HG02938 (cell line): ENCODE results near the gene PROB1.
A peak's percentile ranks its signal among the peaks of the same experiment; 100 is the strongest.
"Not testable (repeated sequence)": the region's sequence is repeated elsewhere in the genome, so short reads cannot be mapped to it uniquely, and the experiment has no call there.

Source experiments
- ATAC-seq: cut with Tn5 transposase; IDR thresholded peaks from one replicate; pipeline ENCODE4 v1.9.1; 2021; ENCODE audit warnings: mild to moderate bottlenecking, moderate library complexity; ENCODE audit not compliant: unreplicated experiment

Gene PROB1

GRCh38 chr5:139394654-139395566, at the start of gene PROB1:
TSS of gene PROB1 (minus strand) at chr5:139395104. CDS start at chr5:139395081, 23 bp downstream.
- no peak for ATAC-seq

- no peak for ATAC-seq
Observed at GRCh38 chr5:139443831-139444453, 49.0 kb upstream of the PROB1 start.

- not testable (repeated sequence) for ATAC-seq
Observed at GRCh38 chr5:139440416-139440815, 45.5 kb upstream of the PROB1 start.

- ATAC-seq = peak; percentile 79
Observed at GRCh38 chr5:139439013-139439903, 44.4 kb upstream of the PROB1 start, which contains the start of gene DNAJC18. TSS of gene DNAJC18 (minus strand) at chr5:139439525. CDS start at chr5:139439445, 80 bp downstream.

- no peak for ATAC-seq
Observed at GRCh38 chr5:139438707-139439012, 43.8 kb upstream of the PROB1 start.

GRCh38 chr5:139435676-139436075, 40.8 kb upstream of the PROB1 start:
- no peak for ATAC-seq

- no peak for ATAC-seq
Observed at GRCh38 chr5:139431706-139432105, 36.8 kb upstream of the PROB1 start.

GRCh38 chr5:139430015-139430414, 35.1 kb upstream of the PROB1 start:
- ATAC-seq = no peak

- no peak for ATAC-seq
Observed at GRCh38 chr5:139426203-139426885, 31.4 kb upstream of the PROB1 start.

GRCh38 chr5:139425497-139425896, 30.6 kb upstream of the PROB1 start:
- no peak for ATAC-seq

GRCh38 chr5:139422307-139422893, 27.5 kb upstream of the PROB1 start:
- no peak for ATAC-seq

GRCh38 chr5:139419226-139420192, 24.6 kb upstream of the PROB1 start:
- ATAC-seq = no peak

- ATAC-seq = no peak
Observed at GRCh38 chr5:139418793-139419192, 23.9 kb upstream of the PROB1 start.

- ATAC-seq = no peak
Observed at GRCh38 chr5:139417214-139417613, 22.3 kb upstream of the PROB1 start.

GRCh38 chr5:139416651-139417050, 21.7 kb upstream of the PROB1 start:
- ATAC-seq = no peak

GRCh38 chr5:139415869-139416268, 21.0 kb upstream of the PROB1 start:
- ATAC-seq = no peak

- ATAC-seq = no peak
Observed at GRCh38 chr5:139415221-139415861, 20.4 kb upstream of the PROB1 start.

- ATAC-seq = no peak
Observed at GRCh38 chr5:139414581-139415130, 19.8 kb upstream of the PROB1 start.
